Stomach (tissue), 9 donors: ENCODE measurements around the gene JDP2. TPM values are rescaled to one million over a fixed set of nuclear protein-coding genes. Genes with fewer than 3 reads are reported as not detected.

Experiments used
- DNase-seq, 2 donors: peaks; one replicate each; pipeline versions ENCODE4 v3.0.0 to v3.0.0-alpha.2; 2013 to 2019
- H3K27ac ChIP-seq, 5 donors: fragments of 200-600 bp in 4 of 5; sonication (generic) in 4 of 5; one replicate each; pipeline ENCODE4 v1.5.1; 2013 to 2019; ENCODE audit warnings: mild to moderate bottlenecking in 1 of 5, moderate library complexity in 1 of 5
- H3K27me3 ChIP-seq, 3 donors: fragments of 200-600 bp; sonication (generic); one replicate each; pipeline ENCODE4 v1.5.1; 2017 to 2019; ENCODE audit warnings: mixed run types in 1 of 3
- H3K36me3 ChIP-seq, 4 donors: fragments of 200-600 bp; sonication (generic); 1 replicate in 3 of 4; 2 replicates in 1 of 4; pipeline ENCODE4 v1.5.1; 2016 to 2019
- H3K4me1 ChIP-seq, 4 donors: fragments of 200-600 bp; sonication (generic); one replicate each; pipeline ENCODE4 v1.5.1; 2016 to 2019
- H3K4me3 ChIP-seq, 4 donors: fragments of 200-600 bp; sonication (generic) in 3 of 4; one replicate each; pipeline ENCODE4 v1.5.1; 2016 to 2019; ENCODE audit warnings: mild to moderate bottlenecking in 1 of 4
- H3K9me3 ChIP-seq, 4 donors: fragments of 200-600 bp; sonication (generic); one replicate each; pipeline ENCODE4 v1.5.1; 2016 to 2019
- EP300 ChIP-seq: sonication (generic); formaldehyde crosslinking; IDR thresholded peaks from one replicate; pipeline ENCODE4 v1.6.1; 2017; ENCODE audit warnings: antibody characterized with exemption
- POLR2A ChIP-seq, 4 donors: fragments of 450-650 bp; IDR thresholded peaks; one replicate each; pipeline ENCODE4 v1.6.1; 2016; ENCODE audit warnings: antibody characterized with exemption in 4 of 4, control low read depth in 2 of 4, mild to moderate bottlenecking in 1 of 4, moderate library complexity in 1 of 4
- POLR2AphosphoS5 ChIP-seq, 3 donors: sonication (generic); formaldehyde crosslinking; IDR thresholded peaks; one replicate each; pipeline ENCODE4 v1.6.1; 2016; ENCODE audit warnings: antibody characterized with exemption in 3 of 3
- WGBS, 5 donors: extraction: QIAGEN DNeasy Blood & Tissue Kit in 3 of 5; methylation state at CpG; one replicate each; pipeline versions ENCODE4 v1.1.5 to v1.1.7; 2013 to 2018; 5-methylcytosine and 5-hydroxymethylcytosine counted together
- intact Hi-C: fragments of 100-400 bp; cut with DNase I; formaldehyde crosslinking; loops from one replicate; pipeline ENCODE4 v1.15.1; 2023; ENCODE audit warnings: low total_unique reads
- polyA plus RNA-seq, 3 donors: library from polyadenylated mRNA; stranded (reverse); fragments of 200-250 nt; gene quantifications; one replicate each; pipeline ENCODE4 v1.2.3, GENCODE V29; 2013
- total RNA-seq, 5 donors: library from RNA; depleted of rRNA; stranded (reverse); fragments of >200 nt; gene quantifications; one replicate each; pipeline versions ENCODE4 v1.1.0 to v1.2.3, GENCODE V29; 2014 to 2016
- TF ChIP-seq, protein P1 (sequence below), 7 experiments: fragments of 450-650 bp in 4 of 7; fragments of 200-600 bp in 3 of 7; sonication (generic) in 3 of 7; IDR thresholded peaks; one replicate each; pipeline ENCODE4 v1.5.1; 2016 to 2019; ENCODE audit warnings: antibody characterized with exemption in 7 of 7, control low read depth in 2 of 7, mild to moderate bottlenecking in 1 of 7
- donor health status: healthy with polysubstance abuse.
- donor health status: Bipolar disorder and iron deficiency.
- donor health status: healthy.

The JDP2 gene
- total and polyA plus RNA-seq, 8 donors, result 10.3 to 145 (median 31.6) TPM

DNA sequence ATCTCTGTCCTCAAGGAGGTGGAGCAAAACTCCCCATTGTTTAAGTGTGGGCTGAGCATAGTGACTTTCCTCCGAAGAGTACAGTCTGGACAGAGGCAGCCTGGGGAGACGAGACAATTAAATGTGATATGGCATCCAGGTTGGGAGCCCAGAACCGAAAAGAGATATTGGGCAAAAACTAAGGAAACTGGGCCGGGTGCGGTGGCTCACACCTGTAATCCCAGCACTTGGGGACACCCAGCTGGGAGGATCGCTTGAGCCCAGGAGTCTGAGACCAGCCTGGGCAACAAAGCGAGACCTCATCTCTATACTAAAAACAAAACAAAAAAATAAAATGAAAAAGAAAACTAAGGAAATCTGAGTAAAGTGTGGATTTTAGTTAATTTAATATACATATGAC lies 35.9 kb upstream of the JDP2 start:
- DNase-seq, result no peak
- intact Hi-C loops, result no loop called here
- Histone ChIP-seq H3K27ac (no peak overlapping the region), H3K4me1 (no peaks in the 10 kb centered on the region), H3K27me3 (no peaks in the 10 kb centered on the region), H3K4me3 (no peak overlapping the region), H3K9me3 (no peaks in the 10 kb centered on the region), H3K36me3 (no peaks in the 10 kb centered on the region)
- TF ChIP-seq EP300 (no peak), POLR2AphosphoS5 (IDR thresholded peaks at IDR 0.05) (no peak), POLR2A (IDR thresholded peaks at IDR 0.05) (no peak)
- TF ChIP-seq, protein P1, sequence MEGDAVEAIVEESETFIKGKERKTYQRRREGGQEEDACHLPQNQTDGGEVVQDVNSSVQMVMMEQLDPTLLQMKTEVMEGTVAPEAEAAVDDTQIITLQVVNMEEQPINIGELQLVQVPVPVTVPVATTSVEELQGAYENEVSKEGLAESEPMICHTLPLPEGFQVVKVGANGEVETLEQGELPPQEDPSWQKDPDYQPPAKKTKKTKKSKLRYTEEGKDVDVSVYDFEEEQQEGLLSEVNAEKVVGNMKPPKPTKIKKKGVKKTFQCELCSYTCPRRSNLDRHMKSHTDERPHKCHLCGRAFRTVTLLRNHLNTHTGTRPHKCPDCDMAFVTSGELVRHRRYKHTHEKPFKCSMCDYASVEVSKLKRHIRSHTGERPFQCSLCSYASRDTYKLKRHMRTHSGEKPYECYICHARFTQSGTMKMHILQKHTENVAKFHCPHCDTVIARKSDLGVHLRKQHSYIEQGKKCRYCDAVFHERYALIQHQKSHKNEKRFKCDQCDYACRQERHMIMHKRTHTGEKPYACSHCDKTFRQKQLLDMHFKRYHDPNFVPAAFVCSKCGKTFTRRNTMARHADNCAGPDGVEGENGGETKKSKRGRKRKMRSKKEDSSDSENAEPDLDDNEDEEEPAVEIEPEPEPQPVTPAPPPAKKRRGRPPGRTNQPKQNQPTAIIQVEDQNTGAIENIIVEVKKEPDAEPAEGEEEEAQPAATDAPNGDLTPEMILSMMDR (IDR thresholded peaks at IDR 0.05), result no peak
- WGBS, 5 donors, result 74 to 86% (median 81%) methylated on average over 7 of the region's 7 CpGs

DNA sequence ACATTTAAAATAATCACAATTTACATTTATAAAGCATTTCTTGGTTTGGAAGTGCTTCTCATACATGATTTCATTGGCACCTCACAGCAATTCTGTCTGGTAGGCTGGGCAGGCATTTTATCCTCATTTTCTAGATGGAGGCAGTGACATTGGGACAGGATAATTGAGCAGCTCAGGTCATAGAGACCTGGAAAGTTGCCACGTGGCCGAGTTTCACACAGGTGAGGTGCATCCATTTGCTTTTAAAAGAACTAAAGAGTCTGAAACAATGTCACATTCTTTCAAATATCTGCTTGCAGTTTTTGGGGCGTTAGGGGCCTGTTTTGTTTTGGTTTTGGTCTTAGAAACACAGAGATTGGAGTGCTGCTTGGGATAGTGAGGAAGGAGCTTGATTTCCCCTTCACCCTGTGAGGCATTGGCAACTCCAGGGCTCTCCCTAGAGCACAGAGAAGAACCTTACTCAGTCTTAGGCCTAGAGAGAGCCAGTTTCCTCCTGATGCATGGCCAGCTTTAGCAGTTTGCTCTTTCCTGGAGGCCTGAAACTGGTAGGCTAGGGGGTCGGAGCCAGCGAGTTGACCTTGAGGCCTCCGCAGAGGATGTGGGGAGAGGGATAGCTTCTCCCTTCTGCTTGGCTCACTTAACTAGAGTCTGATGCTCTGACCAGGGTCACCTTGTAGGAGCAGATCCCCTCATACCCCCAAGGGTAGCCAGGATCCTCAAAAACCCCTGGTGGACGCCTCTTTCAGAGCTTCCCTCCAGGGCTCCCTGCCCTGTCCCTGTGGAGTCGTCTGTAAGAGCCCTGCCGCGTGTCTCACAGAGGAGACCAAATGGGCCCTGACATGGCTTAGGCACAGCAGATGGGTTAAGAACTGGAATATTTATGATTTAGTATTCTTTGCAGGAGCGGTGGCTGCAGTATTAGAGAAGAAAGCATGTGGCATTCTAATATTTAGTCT lies 34.9 kb upstream of the JDP2 start:
- Histone ChIP-seq H3K27me3 (no peaks in the 10 kb centered on the region), H3K4me3 (no peak overlapping the region), H3K4me1 (no peaks in the 10 kb centered on the region), H3K9me3 (no peaks in the 10 kb centered on the region), H3K27ac (no peak overlapping the region), H3K36me3 (no peaks in the 10 kb centered on the region)
- DNase-seq, result no peak
- WGBS, 5 donors, result 81 to 89% (median 86%) methylated on average over 11 of the region's 11 CpGs
- TF ChIP-seq POLR2AphosphoS5 (IDR thresholded peaks at IDR 0.05) (no peak), POLR2A (IDR thresholded peaks at IDR 0.05) (no peak), EP300 (no peak)
- TF ChIP-seq, protein P1 (IDR thresholded peaks at IDR 0.05), result no peak
- intact Hi-C loops, result no loop called here

DNA sequence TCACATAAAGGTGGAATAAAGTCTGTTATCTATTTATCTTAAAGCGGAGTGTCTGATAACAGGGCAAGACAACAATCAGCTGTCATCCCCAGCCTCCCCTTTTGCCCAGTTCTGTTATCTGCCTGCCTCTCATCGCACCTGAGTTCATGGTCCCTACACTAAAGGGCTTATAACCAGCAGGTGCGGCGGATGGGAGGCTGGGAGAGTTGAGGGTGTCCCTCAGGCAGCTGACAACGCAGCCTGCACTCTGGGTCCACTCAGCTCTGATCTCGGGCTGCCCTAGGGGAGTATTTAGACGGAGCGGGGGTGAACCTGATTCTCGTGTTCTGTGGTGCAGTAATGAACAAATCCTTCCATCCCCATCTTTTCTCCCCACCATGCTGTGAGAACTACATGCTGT lies 34.0 kb upstream of the JDP2 start:
- H3K27me3 ChIP-seq, result no peaks in the 10 kb centered on the region
- H3K4me1 ChIP-seq, result no peaks in the 10 kb centered on the region
- no peaks in the 10 kb centered on the region for H3K36me3 ChIP-seq
- H3K4me3 ChIP-seq, result no peak overlapping the region
- peaks cover 0 to 5% (median 0%) of the 10 kb centered on the region in 4 donors for H3K9me3 ChIP-seq
- TF ChIP-seq, protein P1 (IDR thresholded peaks at IDR 0.05), result no peak
- no peak for TF ChIP-seq POLR2A (IDR thresholded peaks at IDR 0.05)
- DNase-seq, result no peak
- intact Hi-C loops, result no loop called here
- H3K27ac ChIP-seq, result no peak overlapping the region
- 79 to 88% (median 85%) methylated on average over 9 of the region's 9 CpGs for WGBS, 5 donors

DNA sequence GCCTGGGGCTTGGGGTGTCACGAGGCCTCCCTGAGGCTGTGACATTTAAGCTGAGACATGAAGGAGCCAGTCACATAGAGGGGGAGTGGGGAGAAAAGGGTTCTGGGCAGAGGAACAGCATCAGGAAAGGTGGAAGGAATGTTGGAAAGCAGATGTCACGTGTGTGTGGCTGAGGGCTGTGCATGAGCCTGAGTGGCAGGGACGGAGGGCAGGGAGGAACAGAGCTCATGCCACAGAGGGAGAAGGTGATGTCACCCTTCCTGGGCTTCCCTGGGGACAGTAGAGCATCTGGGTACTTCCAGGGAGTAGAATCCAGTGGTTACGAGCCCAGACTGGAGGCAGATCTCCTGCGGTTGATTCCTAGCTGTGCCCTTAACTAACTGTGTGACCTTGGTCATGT lies 32.0 kb upstream of the JDP2 start:
- Histone ChIP-seq H3K4me1 (peaks cover 13 to 14% (median 13%) of the 10 kb centered on the region in 4 donors), H3K9me3 (peaks cover 0 to 5% (median 0%) of the 10 kb centered on the region in 4 donors), H3K36me3 (no peaks in the 10 kb centered on the region), H3K27me3 (no peaks in the 10 kb centered on the region), H3K27ac (no peak overlapping the region), H3K4me3 (no peak overlapping the region)
- intact Hi-C loops, result no loop called here
- TF ChIP-seq POLR2AphosphoS5 (IDR thresholded peaks at IDR 0.05) (no peak), POLR2A (IDR thresholded peaks at IDR 0.05) (no peak), EP300 (no peak)
- TF ChIP-seq, protein P1 (IDR thresholded peaks at IDR 0.05), result no peak
- WGBS, 5 donors, result 83 to 94% (median 86%) methylated on average over 5 of the region's 5 CpGs
- no peak for DNase-seq
